Activated CD8-positive, alpha-beta memory T cell treated with anti-CD3 and anti-CD28 coated beads, Interleukin-2, amount 50 U/mL, for 48 hours (primary cell): Measurements from ENCODE around the gene AK3.
"Not testable (repeated sequence)": the region's sequence is repeated elsewhere in the genome, so short reads cannot be mapped to it uniquely, and the experiment has no call there.

ENCODE experiments used
- DNase-seq: peaks from one replicate; pipeline ENCODE4 v3.0.0-alpha.2; 2020

Gene AK3

GRCh38 chr9:4662989-4663792 is 77.8 kb downstream of the AK3 start:
- DNase-seq, result no peak

GRCh38 chr9:4662108-4662988 is 78.7 kb downstream of the AK3 start, which contains the start of gene PLPP6:
PLPP6 (plus strand) TSS chr9:4662294; CDS start chr9:4662376, 82 bp downstream.
- peak; percentile 84 for DNase-seq

- DNase-seq, result no peak
These were observed 79.4 kb downstream of the AK3 start for GRCh38 chr9:4661611-4662010.

GRCh38 chr9:4661165-4661564 is 79.8 kb downstream of the AK3 start:
- no peak for DNase-seq

- DNase-seq, result not testable (repeated sequence)
These were observed 80.3 kb downstream of the AK3 start for GRCh38 chr9:4660665-4661064.
